Testis (tissue), 2 donors: Measurements from ENCODE around the gene SDC1.

ENCODE experiments used
- POLR2A ChIP-seq: fragments of 450-650 bp; IDR thresholded peaks from one replicate; pipeline ENCODE4 v1.6.1; 2017; ENCODE audit warnings: antibody characterized with exemption, mild to moderate bottlenecking, moderate library complexity
- TF ChIP-seq, protein P1 (sequence below), 3 experiments: fragments of 450-650 bp in 2 of 3; fragments of 200-600 bp in 1 of 3; sonication (generic) in 1 of 3; IDR thresholded peaks; one replicate each; pipeline ENCODE4 v1.5.1; 2016 to 2019; ENCODE audit warnings: antibody characterized with exemption in 3 of 3, mild to moderate bottlenecking in 2 of 3, moderate library complexity in 1 of 3

DNA sequence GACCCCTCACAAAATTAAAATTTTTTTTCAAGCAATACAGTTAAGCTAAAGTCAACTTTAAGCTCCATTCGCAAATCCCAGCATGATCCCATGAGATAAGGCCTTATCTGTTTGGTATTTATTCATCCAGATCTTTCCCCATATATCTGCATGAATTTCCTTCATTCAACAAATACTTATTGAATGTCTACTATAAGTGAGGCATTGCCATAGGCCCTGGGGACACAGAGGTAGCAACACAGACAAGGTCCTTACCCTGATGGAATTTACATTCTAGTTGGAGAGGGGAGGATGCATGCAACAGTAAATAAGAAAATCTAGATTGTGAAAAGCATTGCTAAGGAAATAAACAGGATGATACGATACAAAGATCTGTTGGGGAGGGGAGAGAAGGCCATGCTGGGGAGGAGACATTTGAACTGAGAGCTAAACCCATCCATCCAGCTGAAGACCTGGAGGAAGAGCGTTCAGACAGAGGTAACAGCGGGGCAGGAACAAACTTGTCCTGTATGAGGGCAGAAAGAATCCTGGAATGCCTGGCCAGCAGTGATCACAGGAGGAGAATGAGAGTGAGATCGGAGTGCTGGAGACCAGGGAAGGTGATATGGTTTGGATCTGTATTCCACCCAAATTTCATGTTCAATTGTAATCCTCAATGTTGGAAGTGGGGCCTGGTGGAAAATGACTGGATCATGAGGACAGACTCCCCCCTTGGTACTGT, 71.6 kb downstream of the SDC1 start:
- TF ChIP-seq, protein P1, sequence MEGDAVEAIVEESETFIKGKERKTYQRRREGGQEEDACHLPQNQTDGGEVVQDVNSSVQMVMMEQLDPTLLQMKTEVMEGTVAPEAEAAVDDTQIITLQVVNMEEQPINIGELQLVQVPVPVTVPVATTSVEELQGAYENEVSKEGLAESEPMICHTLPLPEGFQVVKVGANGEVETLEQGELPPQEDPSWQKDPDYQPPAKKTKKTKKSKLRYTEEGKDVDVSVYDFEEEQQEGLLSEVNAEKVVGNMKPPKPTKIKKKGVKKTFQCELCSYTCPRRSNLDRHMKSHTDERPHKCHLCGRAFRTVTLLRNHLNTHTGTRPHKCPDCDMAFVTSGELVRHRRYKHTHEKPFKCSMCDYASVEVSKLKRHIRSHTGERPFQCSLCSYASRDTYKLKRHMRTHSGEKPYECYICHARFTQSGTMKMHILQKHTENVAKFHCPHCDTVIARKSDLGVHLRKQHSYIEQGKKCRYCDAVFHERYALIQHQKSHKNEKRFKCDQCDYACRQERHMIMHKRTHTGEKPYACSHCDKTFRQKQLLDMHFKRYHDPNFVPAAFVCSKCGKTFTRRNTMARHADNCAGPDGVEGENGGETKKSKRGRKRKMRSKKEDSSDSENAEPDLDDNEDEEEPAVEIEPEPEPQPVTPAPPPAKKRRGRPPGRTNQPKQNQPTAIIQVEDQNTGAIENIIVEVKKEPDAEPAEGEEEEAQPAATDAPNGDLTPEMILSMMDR (IDR thresholded peaks at IDR 0.05): no peak
- no peak for TF ChIP-seq POLR2A
